SH-SY5Y (cell line): ENCODE data around the gene POLA1.

Experiments used
- GATA2 ChIP-seq: IDR thresholded peaks from 2 replicates; pipeline ENCODE4 v1.6.1; 2011; ENCODE audit warnings: mild to moderate bottlenecking, low read depth, low read length
- GATA3 ChIP-seq: IDR thresholded peaks from 2 replicates; pipeline ENCODE4 v1.6.1; 2011; ENCODE audit warnings: low read depth, mild to moderate bottlenecking, low read length, moderate library complexity

DNA sequence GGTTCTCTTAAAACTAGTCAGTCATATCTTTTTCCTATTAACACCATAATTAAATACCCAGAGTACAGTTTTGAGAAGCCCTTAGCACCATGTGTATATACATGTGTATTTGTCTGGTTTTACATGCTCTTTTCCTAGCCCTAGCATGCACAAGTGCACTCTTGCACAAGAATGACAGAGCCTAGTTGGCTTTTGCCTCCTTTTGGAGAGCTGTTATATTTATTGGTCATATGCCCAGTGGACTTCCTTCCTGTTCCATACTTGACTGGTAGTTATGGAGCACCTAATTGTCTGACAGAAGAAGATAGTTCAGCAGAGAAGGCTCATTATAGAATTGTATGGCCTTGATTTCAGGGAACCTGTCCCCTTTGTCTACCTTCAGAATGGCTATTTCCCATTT, 166.4 kb downstream of the POLA1 start:
- TF ChIP-seq GATA2 (no peak), GATA3 (no peak)
